Measurements from ENCODE around the gene USF3.

Gene USF3

GRCh38 chr3:113623324-113623723 lies 73.1 kb downstream of the USF3 start:
- no peaks in the 10 kb centered on the region for H3K4me1 Mint-ChIP-seq
- H3K9me3 Mint-ChIP-seq: no peaks in the 10 kb centered on the region
- H3K27ac Mint-ChIP-seq: no peak overlapping the region
- H3K36me3 Mint-ChIP-seq: peaks cover 84% of the 10 kb centered on the region
- ATAC-seq: no peak
- H3K4me3 Mint-ChIP-seq: no peak overlapping the region
- DNase-seq (ENCODE audit: low spot score in 2 of 2): no peak

DNA sequence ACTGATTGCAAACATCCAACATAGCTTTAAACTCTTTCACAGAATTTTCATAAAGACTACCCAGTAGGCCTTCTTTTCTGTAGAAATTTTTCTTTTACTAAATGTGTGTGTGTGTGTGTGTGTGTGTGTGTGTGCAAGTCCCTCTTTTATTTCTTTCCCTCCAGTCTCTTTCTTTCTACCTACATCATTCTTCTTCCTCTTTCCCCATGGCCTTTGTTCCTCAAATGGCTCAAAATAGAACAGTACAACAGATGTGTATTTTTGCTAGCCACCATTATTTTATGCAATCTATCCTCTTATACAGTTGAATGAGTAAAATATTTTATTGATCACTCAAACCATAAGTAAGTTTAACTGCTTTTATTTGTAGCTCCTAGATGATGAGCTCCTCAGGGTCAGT lies 76.4 kb downstream of the USF3 start:
- Mint-ChIP-seq H3K4me1 (no peaks in the 10 kb centered on the region), H3K27ac (peak overlapping the region; percentile 1), H3K4me3 (no peak overlapping the region), H3K9me3 (no peaks in the 10 kb centered on the region), H3K36me3 (peaks cover 66% of the 10 kb centered on the region)
- DNase-seq (ENCODE audit: low spot score in 2 of 2) (no peak), ATAC-seq (no peak)

- H3K9me3 Mint-ChIP-seq: no peaks in the 10 kb centered on the region
- peaks cover 51% of the 10 kb centered on the region for H3K36me3 Mint-ChIP-seq
- no peak for ATAC-seq
- H3K27ac Mint-ChIP-seq: no peak overlapping the region
- no peaks in the 10 kb centered on the region for H3K4me1 Mint-ChIP-seq
- DNase-seq (ENCODE audit: low spot score in 2 of 2): no peak
- H3K4me3 Mint-ChIP-seq: no peak overlapping the region
Observed at GRCh38 chr3:113617726-113618125, 78.7 kb downstream of the USF3 start.

DNA sequence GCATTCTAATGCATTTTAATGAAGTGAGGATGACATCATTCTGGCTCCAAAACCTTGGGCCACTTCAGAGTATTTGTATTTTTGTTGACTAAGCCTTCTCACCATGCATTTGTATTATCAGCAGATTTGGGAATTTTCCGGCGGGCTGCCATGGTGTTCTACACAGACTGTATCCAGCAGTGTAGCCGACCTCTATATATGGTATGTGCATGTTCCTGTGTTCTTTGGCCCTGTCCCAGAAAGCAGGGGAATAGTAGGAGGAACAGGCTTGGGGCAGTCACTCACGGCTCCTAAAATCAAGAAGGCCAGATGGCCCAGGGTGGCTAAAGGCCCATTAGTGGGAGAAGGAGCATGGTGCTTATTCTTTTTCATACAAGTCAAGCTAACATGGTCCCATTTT lies 80.5 kb downstream of the USF3 start:
- Mint-ChIP-seq H3K4me3 (no peak overlapping the region), H3K4me1 (no peaks in the 10 kb centered on the region), H3K9me3 (no peaks in the 10 kb centered on the region), H3K27ac (no peak overlapping the region), H3K36me3 (peaks cover 51% of the 10 kb centered on the region)
- no peak for DNase-seq (ENCODE audit: low spot score in 2 of 2)
- ATAC-seq: no peak

DNA sequence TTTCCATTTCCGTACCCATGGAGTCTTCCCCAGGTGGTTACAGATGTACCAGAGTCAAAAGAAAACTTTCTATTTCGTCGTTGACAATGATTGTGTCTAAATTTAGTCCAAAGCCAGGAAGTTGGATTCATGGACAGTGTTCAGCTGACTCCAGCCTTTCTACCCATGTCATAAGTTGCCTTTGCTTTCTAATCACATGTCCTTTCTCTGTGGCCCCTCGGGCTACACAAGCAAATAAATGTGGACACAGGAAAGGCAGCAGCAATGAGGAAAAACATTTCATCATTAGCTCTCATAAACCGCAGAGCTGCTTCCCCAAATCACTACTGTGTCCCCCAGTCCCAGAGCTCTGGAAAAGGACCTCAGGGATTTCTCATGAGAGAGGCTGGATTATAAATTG lies 82.0 kb downstream of the USF3 start:
- DNase-seq (ENCODE audit: low spot score in 2 of 2) (no peak), ATAC-seq (no peak)
- no peak overlapping the region for H3K4me3 Mint-ChIP-seq
- peaks cover 54% of the 10 kb centered on the region for H3K36me3 Mint-ChIP-seq
- no peak overlapping the region for H3K27ac Mint-ChIP-seq
- no peaks in the 10 kb centered on the region for H3K9me3 Mint-ChIP-seq
- H3K4me1 Mint-ChIP-seq: no peaks in the 10 kb centered on the region

DNA sequence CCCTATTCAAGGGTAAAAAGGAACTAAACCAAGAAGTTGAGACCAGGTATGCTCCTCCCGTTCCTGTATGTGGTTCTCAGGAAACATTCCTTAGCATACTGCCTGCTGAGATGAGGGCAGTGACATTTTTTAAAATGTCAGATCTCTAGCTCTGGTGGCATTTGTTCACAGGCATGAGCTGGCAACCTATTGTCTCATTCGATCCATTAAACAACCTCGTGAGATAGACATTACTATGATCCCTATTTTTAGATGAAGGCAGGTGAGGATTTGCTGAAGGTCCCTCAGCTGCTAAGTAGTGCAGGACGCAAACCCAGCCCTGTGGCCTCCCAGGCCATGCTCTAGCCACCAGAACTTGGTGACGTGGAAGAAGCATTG lies 89.2 kb downstream of the USF3 start:
- peak; percentile 15 for ATAC-seq
- Mint-ChIP-seq H3K27ac (peak overlapping the region; percentile 32), H3K4me1 (peaks cover 16% of the 10 kb centered on the region), H3K9me3 (no peaks in the 10 kb centered on the region), H3K36me3 (peaks cover 75% of the 10 kb centered on the region), H3K4me3 (peak overlapping the region; percentile 6)
- DNase-seq (ENCODE audit: low spot score in 2 of 2): no peak

DNA sequence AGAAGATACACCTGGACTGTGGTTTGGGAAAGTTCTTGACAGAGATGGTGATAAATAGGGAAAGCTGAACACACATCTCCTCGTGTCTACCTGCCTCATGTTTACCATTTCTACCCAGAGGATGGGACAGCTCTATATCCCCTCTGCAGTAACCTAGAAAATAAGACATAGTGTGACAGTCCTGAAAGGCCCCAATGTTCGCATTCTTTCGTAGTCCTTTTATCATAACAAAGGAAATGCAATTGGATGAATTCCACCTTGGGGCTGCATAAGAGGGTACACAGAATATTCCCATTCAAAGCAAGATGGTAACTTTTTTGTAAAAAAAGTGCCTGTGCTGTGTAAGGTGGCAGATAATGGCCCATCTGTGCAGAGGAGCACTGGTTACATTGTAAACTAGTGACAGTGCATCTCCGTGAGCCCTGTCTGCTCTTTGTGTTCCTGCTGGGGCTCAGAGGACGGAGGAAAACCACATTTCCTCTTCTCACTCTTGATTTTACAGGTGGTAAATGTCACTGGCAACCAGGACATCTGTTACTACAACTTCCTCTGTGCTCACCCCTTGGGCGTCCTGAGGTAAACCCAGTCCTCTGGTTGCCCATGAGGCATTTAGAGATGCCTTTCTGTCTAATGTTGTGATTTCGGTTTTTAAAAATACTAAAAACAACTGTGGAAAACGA lies 89.8 kb downstream of the USF3 start:
- peaks cover 70% of the 10 kb centered on the region for H3K36me3 Mint-ChIP-seq
- peak overlapping the region; percentile 6 for H3K4me3 Mint-ChIP-seq
- DNase-seq (ENCODE audit: low spot score in 2 of 2) (peak; percentile 11 to 65), ATAC-seq (peak; percentile 98)
- no peaks in the 10 kb centered on the region for H3K9me3 Mint-ChIP-seq
- peaks cover 16% of the 10 kb centered on the region for H3K4me1 Mint-ChIP-seq
- H3K27ac Mint-ChIP-seq: peak overlapping the region; percentile 32

DNA sequence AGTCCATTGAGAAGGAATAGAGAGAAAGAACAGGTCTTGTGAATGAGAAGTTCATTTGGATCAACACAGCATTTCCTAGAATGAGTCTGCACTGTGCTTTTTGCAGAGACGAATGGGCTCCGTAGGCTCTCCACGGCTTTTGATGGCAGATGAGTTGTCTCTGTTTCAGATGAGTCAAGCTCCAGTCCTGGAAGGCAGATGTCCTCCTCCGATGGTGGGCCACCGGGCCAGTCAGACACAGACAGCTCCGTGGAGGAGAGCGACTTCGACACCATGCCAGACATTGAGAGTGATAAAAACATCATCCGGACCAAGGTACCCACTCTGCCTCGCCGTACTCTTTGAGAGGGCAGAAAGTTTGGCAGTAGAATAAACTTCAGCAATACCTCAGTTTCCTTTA lies 93.6 kb downstream of the USF3 start:
- DNase-seq (ENCODE audit: low spot score in 2 of 2) (no peak), ATAC-seq (no peak)
- Mint-ChIP-seq H3K36me3 (peaks cover 34% of the 10 kb centered on the region), H3K27ac (no peak overlapping the region), H3K9me3 (no peaks in the 10 kb centered on the region), H3K4me3 (no peak overlapping the region), H3K4me1 (peaks cover 16% of the 10 kb centered on the region)

- H3K4me1 Mint-ChIP-seq: peaks cover 11% of the 10 kb centered on the region
- DNase-seq (ENCODE audit: low spot score in 2 of 2) (no peak), ATAC-seq (no peak)
- H3K27ac Mint-ChIP-seq: no peak overlapping the region
- H3K4me3 Mint-ChIP-seq: no peak overlapping the region
- peaks cover 35% of the 10 kb centered on the region for H3K36me3 Mint-ChIP-seq
- no peaks in the 10 kb centered on the region for H3K9me3 Mint-ChIP-seq
Observed at GRCh38 chr3:113602256-113602655, 94.2 kb downstream of the USF3 start.

- no peaks in the 10 kb centered on the region for H3K9me3 Mint-ChIP-seq
- DNase-seq (ENCODE audit: low spot score in 2 of 2) (no peak), ATAC-seq (no peak)
- H3K36me3 Mint-ChIP-seq: peaks cover 39% of the 10 kb centered on the region
- no peak overlapping the region for H3K27ac Mint-ChIP-seq
- no peak overlapping the region for H3K4me3 Mint-ChIP-seq
- H3K4me1 Mint-ChIP-seq: peaks cover under 1% of the 10 kb centered on the region
Observed at GRCh38 chr3:113601240-113601639, 95.2 kb downstream of the USF3 start.

DNA sequence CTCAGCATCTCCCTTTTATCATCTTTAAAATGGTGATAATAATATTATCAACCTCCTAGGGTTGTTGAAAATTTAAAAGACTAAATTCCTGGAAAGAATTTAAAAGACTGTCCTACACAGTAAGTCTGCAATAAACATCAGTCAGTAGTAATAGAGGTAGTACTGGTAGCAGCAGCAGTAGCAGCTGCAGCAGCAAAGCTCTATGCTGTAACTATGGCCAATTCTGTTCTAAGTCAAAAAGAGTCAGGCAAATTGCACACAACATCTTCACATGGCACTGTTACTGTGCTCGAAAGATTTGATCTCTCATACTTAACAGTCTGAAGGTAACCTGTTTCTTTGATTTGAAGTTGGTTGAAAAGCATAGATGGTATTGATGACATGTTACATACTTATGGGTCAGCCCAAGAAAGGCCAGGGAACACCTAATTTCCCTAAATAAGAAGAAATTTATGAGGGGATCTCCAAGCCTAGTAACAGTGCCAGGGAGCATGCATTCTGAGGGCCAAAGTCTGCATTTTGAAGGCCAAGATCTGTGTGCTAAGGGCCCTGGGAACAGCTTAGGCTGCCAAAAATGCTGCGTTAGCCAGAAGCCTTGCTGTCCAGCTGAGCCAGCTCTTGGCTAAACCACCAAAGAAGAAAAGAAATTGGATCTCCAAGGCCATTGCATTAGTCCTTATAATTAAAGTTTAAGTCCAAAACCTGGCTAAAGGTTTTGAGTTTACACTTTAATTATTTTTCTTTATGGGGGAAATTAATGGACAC lies 95.8 kb downstream of the USF3 start:
- DNase-seq (ENCODE audit: low spot score in 2 of 2) (no peak), ATAC-seq (no peak)
- peaks cover 37% of the 10 kb centered on the region for H3K36me3 Mint-ChIP-seq
- no peaks in the 10 kb centered on the region for H3K9me3 Mint-ChIP-seq
- H3K4me3 Mint-ChIP-seq: no peak overlapping the region
- H3K27ac Mint-ChIP-seq: no peak overlapping the region
- no peaks in the 10 kb centered on the region for H3K4me1 Mint-ChIP-seq
